Activated CD8-positive, alpha-beta T cell treated with anti-CD3 and anti-CD28 coated beads for 36 hours (primary cell): ENCODE results near the gene TBC1D1. TPM values are rescaled to one million over a fixed set of nuclear protein-coding genes. Genes with fewer than 3 reads are reported as not detected.

Source experiments
- ATAC-seq: fragments of 200-7000 bp; cut with Tn5 transposase; one replicate; pipeline ENCODE4 v1.10.0; 2021; ENCODE audit warnings: mild to moderate bottlenecking, moderate library complexity
- CTCF ChIA-PET: fragments of 350-600 bp; sonication (Branson Sonifier 250); formaldehyde crosslinking; loops from one replicate; lab custom pipeline; 2021; ENCODE audit warnings: antibody characterized with exemption; lab: Charles Lee
- POLR2A ChIA-PET: fragments of 350-600 bp; sonication (Branson Sonifier 250); formaldehyde crosslinking; loops from one replicate; lab custom pipeline; 2021; ENCODE audit warnings: antibody characterized with exemption; lab: Charles Lee
- DNase-seq: peaks from one replicate; pipeline ENCODE4 v3.0.0-alpha.2; 2020
- H3K27ac Mint-ChIP-seq: one replicate; pipeline ENCODE4 v1.8.0; 2021; ENCODE audit warnings: mild to moderate bottlenecking, mixed read lengths
- H3K27me3 Mint-ChIP-seq: one replicate; pipeline ENCODE4 v1.8.0; 2021; ENCODE audit warnings: mixed read lengths
- H3K36me3 Mint-ChIP-seq: one replicate; pipeline ENCODE4 v1.8.0; 2021; ENCODE audit warnings: low read depth, mixed read lengths
- H3K4me1 Mint-ChIP-seq: one replicate; pipeline ENCODE4 v1.8.0; 2021; ENCODE audit warnings: low read depth, mixed read lengths
- H3K4me3 Mint-ChIP-seq: one replicate; pipeline ENCODE4 v1.8.0; 2021; ENCODE audit warnings: mild to moderate bottlenecking, moderate library complexity, mixed read lengths
- H3K9me3 Mint-ChIP-seq: one replicate; pipeline ENCODE4 v1.8.0; 2021; ENCODE audit warnings: mixed read lengths
- intact Hi-C: fragments of 100-400 bp; cut with micrococcal nuclease; formaldehyde crosslinking; loops from one replicate; pipeline ENCODE4 v1.10.0; 2022
- total RNA-seq, 2 experiments: library from RNA; stranded (reverse); gene quantifications; one replicate each; pipeline ENCODE4 v1.2.3, GENCODE V29; 2021
- TF ChIP-seq, protein P1 (sequence below): fragments of 200-600 bp; IDR thresholded peaks from one replicate; pipeline ENCODE4 v1.8.0; 2022; ENCODE audit warnings: antibody characterized with exemption, mild to moderate bottlenecking

Gene TBC1D1
- total RNA-seq, 2 experiments from 2014 or later, result 79.4 to 91.4 TPM

- no peak for DNase-seq
- intact Hi-C loops, result no loop called here
- ChIA-PET CTCF (no interaction called here), POLR2A (no interaction called here)
- no peaks in the 10 kb centered on the region for H3K9me3 Mint-ChIP-seq
- no peak for ATAC-seq
- TF ChIP-seq, protein P1, sequence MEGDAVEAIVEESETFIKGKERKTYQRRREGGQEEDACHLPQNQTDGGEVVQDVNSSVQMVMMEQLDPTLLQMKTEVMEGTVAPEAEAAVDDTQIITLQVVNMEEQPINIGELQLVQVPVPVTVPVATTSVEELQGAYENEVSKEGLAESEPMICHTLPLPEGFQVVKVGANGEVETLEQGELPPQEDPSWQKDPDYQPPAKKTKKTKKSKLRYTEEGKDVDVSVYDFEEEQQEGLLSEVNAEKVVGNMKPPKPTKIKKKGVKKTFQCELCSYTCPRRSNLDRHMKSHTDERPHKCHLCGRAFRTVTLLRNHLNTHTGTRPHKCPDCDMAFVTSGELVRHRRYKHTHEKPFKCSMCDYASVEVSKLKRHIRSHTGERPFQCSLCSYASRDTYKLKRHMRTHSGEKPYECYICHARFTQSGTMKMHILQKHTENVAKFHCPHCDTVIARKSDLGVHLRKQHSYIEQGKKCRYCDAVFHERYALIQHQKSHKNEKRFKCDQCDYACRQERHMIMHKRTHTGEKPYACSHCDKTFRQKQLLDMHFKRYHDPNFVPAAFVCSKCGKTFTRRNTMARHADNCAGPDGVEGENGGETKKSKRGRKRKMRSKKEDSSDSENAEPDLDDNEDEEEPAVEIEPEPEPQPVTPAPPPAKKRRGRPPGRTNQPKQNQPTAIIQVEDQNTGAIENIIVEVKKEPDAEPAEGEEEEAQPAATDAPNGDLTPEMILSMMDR, result no peak
- H3K4me3 Mint-ChIP-seq, result no peak overlapping the region
- peaks cover 21% of the 10 kb centered on the region for H3K36me3 Mint-ChIP-seq
- no peak overlapping the region for H3K27ac Mint-ChIP-seq
- no peaks in the 10 kb centered on the region for H3K27me3 Mint-ChIP-seq
- peaks cover 31% of the 10 kb centered on the region for H3K4me1 Mint-ChIP-seq
These were observed 181.7 kb downstream of the TBC1D1 start for GRCh38 chr4:38072578-38072977.

DNA sequence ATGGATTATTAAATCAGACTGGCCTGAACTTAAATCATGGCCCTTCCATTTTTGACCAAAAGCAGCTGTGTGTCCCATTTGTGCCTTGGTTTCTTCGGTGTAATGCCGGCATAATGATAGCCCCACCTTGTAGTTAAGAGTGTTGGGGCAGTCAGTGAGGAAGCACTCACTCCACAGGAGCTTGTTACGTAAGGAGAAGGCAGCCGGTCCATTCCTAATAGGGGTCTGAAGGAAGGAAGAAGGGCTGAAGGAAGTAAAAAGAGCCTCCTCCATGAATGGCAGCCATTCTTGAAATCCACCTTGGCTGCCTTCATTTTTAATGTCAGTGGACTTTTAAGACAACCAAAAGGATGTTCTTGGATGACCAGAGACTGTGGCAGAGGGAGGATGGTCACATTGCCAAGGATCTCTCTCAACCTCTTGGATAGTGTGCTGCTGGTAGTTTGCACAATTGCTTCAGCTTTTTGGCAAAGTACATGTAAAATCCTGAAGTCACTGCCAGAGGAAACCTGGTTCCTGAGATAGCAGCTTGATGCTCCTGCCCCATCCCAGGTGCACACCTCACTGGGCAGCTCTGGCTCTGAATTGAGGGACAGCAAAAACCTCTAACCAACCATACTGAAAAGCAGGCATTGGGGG is 182.8 kb downstream of the TBC1D1 start:
- Mint-ChIP-seq H3K36me3 (peaks cover 23% of the 10 kb centered on the region), H3K27ac (no peak overlapping the region), H3K4me1 (peaks cover 37% of the 10 kb centered on the region), H3K9me3 (no peaks in the 10 kb centered on the region), H3K4me3 (no peak overlapping the region), H3K27me3 (no peaks in the 10 kb centered on the region)
- no peak for DNase-seq
- no peak for ATAC-seq
- intact Hi-C loops, result no loop called here
- POLR2A ChIA-PET, result no interaction called here
- CTCF ChIA-PET, result interaction anchor here (1.3 kb wide), 1 partner anchor 11 kb away, joined by 3 read pairs; no protein-coding TSS in a partner anchor
- TF ChIP-seq, protein P1, result no peak

DNA sequence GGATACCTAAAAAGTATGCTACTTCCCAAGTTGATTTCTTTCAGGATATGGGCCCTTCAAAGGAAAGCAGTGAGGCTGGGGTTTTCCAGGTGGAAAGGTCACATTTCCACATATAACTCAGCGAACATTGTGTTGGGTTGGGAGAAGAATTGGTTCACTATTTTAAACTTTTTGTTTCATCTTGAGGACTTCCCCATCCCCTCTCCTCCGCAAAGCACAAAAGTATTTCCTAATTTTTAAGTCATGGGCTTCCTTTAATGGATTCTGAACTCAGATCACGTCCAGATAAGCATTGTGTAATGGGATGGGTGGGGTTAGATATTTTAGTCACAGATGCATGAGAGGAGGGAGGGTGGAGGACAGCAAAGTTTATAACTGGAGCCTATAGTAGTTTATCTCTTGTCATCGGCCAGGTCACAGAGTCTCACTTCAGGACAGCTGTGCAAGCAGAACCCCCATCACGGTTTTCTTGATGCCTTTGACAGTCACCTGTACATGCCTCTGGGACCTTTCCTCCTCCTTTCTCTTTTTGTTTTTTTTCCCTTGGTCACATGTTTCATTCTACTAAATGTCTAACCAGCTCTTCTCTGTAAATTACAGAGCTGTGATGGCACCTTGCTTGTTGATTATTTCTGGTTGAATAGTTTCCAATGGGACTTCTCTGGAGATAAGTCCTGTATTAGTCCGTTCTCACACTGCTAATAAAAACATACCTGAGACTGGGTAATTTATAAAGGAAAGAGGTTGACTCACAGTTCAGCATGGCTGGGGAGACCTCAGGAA is 184.7 kb downstream of the TBC1D1 start:
- intact Hi-C loops, result no loop called here
- no peaks in the 10 kb centered on the region for H3K9me3 Mint-ChIP-seq
- no peak for ATAC-seq
- H3K4me3 Mint-ChIP-seq, result no peak overlapping the region
- peaks cover 34% of the 10 kb centered on the region for H3K4me1 Mint-ChIP-seq
- no peaks in the 10 kb centered on the region for H3K27me3 Mint-ChIP-seq
- ChIA-PET POLR2A (no interaction called here), CTCF (no interaction called here)
- DNase-seq, result no peak
- H3K27ac Mint-ChIP-seq, result no peak overlapping the region
- peaks cover 23% of the 10 kb centered on the region for H3K36me3 Mint-ChIP-seq
- TF ChIP-seq, protein P1, result no peak

DNA sequence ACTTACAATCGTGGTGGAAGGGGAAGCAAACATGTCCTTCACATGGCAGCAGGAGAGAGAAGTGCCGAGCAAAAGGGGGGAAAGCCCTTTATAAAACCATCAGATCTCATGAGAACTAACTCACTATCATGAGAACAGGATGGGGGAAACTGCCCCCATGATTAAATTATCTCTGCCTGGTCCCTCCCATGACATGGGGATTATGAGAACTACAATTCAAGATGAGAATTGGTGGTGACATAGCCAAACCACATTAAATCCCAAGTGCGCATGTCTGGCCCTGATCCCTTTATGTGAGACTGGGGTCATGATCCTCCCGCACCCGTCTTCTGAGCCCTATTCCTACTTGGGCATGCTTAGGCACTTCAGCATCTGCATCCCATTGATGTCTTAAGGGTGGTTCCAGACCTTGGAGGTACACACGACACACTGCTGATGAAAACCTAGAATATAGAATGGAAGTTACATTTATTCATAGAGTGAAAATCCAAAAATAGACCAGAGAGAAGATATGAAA is 185.3 kb downstream of the TBC1D1 start:
- no peak for ATAC-seq
- H3K9me3 Mint-ChIP-seq, result no peaks in the 10 kb centered on the region
- no peak for DNase-seq
- H3K4me1 Mint-ChIP-seq, result peaks cover 34% of the 10 kb centered on the region
- no peaks in the 10 kb centered on the region for H3K27me3 Mint-ChIP-seq
- POLR2A ChIA-PET, result interaction anchor here (0.7 kb wide), 1 partner anchor 10 kb away, joined by 3 read pairs; no protein-coding TSS in a partner anchor
- H3K4me3 Mint-ChIP-seq, result no peak overlapping the region
- CTCF ChIA-PET, result no interaction called here
- intact Hi-C loops, result no loop called here
- TF ChIP-seq, protein P1, result no peak
- peaks cover 23% of the 10 kb centered on the region for H3K36me3 Mint-ChIP-seq
- H3K27ac Mint-ChIP-seq, result no peak overlapping the region
